Psoas muscle (tissue), 8 donors: Measurements from ENCODE around the gene NUDT19. TPM values are rescaled to one million over a fixed set of nuclear protein-coding genes. Genes with fewer than 3 reads are reported as not detected.

Source experiments
- ATAC-seq, 4 donors: fragments of 200-7000 bp; cut with Tn5 transposase; one replicate each; pipeline ENCODE4 v1.9.1; 2020; ENCODE audit warnings: moderate library complexity in 3 of 4, mild to moderate bottlenecking in 2 of 4
- DNase-seq, 2 donors: peaks; one replicate each; pipeline ENCODE4 v3.0.0-alpha.2; 2020
- H3K27ac ChIP-seq: fragments of 200-600 bp; one replicate; pipeline ENCODE4 v1.8.0; 2022
- H3K27me3 ChIP-seq, 3 donors: fragments of 200-600 bp in 1 of 3; one replicate each; pipeline versions ENCODE4 v1.6.1 to v1.8.0; 2013 to 2022; ENCODE audit warnings: low read length in 2 of 3, mild to moderate bottlenecking in 2 of 3, moderate library complexity in 1 of 3; ENCODE audit not compliant: insufficient read depth in 3 of 3
- H3K36me3 ChIP-seq, 2 donors: fragments of 200-600 bp in 1 of 2; one replicate each; pipeline versions ENCODE4 v1.6.1 to v1.8.0; 2013 to 2022; ENCODE audit warnings: low read depth in 1 of 2, mild to moderate bottlenecking in 1 of 2, moderate library complexity in 1 of 2; ENCODE audit not compliant: insufficient read depth in 1 of 2
- H3K4me1 ChIP-seq: fragments of 200-600 bp; one replicate; pipeline ENCODE4 v1.8.0; 2022
- H3K4me3 ChIP-seq: fragments of 200-600 bp; one replicate; pipeline ENCODE4 v1.8.0; 2022; ENCODE audit warnings: mild to moderate bottlenecking
- H3K9me3 ChIP-seq: fragments of 200-600 bp; one replicate; pipeline ENCODE4 v1.8.0; 2022
- WGBS, 3 donors: extraction: QIAGEN DNeasy Blood & Tissue Kit; methylation state at CpG; one replicate each; pipeline versions ENCODE4 v1.1.6 to v1.1.7; 2013; 5-methylcytosine and 5-hydroxymethylcytosine counted together
- intact Hi-C, 2 donors: fragments of 100-400 bp; cut with DNase I; formaldehyde crosslinking; loops; one replicate each; pipeline versions ENCODE4 v1.11.0 to v1.14.2; 2022
- long read RNA-seq, 2 donors: library from polyadenylated mRNA; unstranded; transcript quantifications; one replicate each; pipeline ENCODE4 v2.0.0, GENCODE V29; 2021
- polyA plus RNA-seq, 3 donors: library from polyadenylated mRNA; stranded (reverse); fragments of 200-250 nt; gene quantifications; one replicate each; pipeline ENCODE4 v1.2.3, GENCODE V29; 2013
- total RNA-seq, 4 donors: library from RNA; stranded (reverse); fragmentation: NEBNext Ultra II Directional in 2 of 4; extraction: Animal tissue kit (Norgen Biotek cat#: 25700) in 2 of 4; gene quantifications; one replicate each; pipeline versions ENCODE4 v1.2.1 to v1.2.4, GENCODE V29; 2021 to 2023
- TF ChIP-seq, protein P1 (sequence below): fragments of 200-600 bp; IDR thresholded peaks from one replicate; pipeline ENCODE4 v1.8.0; 2022; ENCODE audit warnings: antibody characterized with exemption
- donor health status: healthy with polysubstance abuse.
- donor health status: DM: no; HTN: no; CAD: no; lungs with moderate emphysema.
- donor health status: Bipolar disorder and iron deficiency.
- donor health status: healthy.
- donor health status: DM: yes; HTN: yes; CAD: no.
- donor health status: DM: no; HTN: no; CAD: no.
- donor health status: DM: no; HTN: no; CAD: no.
- donor health status: DM: yes; HTN: yes; CAD: no.

Gene NUDT19
- total RNA-seq (10 to 100 TPM; 17.0 to 18.6 (median 17.9) TPM), polyA plus RNA-seq (10 to 100 TPM; 10.7 to 27.5 (median 10.9) TPM)
- long read RNA-seq, donor 1, transcript NUDT19-201 (3 exons, 2,967 nt), result major isoform, 5 of 5 reads
- long read RNA-seq, donor 1, partial matches to known transcripts, result 0 of 5 reads
- long read RNA-seq, donor 1, other reads (novel, unspliced or antisense), result 0 of 5 reads
- long read RNA-seq, donor 2, transcript NUDT19-201 (3 exons, 2,967 nt), result major isoform, 8 of 9 reads
- long read RNA-seq, donor 2, partial matches to known transcripts, result 0 of 9 reads
- long read RNA-seq, donor 2, other reads (novel, unspliced or antisense), result 1 of 9 reads

GRCh38 chr19:32691291-32691951 is at the start of gene NUDT19:
Gene NUDT19 (plus strand): TSS chr19:32691821. CDS start chr19:32691961, 140 bp downstream.
- H3K27me3 ChIP-seq, result no peaks in the 10 kb centered on the region
- H3K4me3 ChIP-seq, result peak within 1 kb of the TSS; percentile 91
- 5 to 7% (median 5%) methylated on average over 30 to 32 of the region's 32 CpGs for WGBS, 3 donors
- TF ChIP-seq, protein P1, sequence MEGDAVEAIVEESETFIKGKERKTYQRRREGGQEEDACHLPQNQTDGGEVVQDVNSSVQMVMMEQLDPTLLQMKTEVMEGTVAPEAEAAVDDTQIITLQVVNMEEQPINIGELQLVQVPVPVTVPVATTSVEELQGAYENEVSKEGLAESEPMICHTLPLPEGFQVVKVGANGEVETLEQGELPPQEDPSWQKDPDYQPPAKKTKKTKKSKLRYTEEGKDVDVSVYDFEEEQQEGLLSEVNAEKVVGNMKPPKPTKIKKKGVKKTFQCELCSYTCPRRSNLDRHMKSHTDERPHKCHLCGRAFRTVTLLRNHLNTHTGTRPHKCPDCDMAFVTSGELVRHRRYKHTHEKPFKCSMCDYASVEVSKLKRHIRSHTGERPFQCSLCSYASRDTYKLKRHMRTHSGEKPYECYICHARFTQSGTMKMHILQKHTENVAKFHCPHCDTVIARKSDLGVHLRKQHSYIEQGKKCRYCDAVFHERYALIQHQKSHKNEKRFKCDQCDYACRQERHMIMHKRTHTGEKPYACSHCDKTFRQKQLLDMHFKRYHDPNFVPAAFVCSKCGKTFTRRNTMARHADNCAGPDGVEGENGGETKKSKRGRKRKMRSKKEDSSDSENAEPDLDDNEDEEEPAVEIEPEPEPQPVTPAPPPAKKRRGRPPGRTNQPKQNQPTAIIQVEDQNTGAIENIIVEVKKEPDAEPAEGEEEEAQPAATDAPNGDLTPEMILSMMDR, result no peak
- H3K9me3 ChIP-seq, result no peaks in the 10 kb centered on the region
- DNase-seq, result peak; percentile 86 to 93
- ATAC-seq, result peak; percentile 96
- intact Hi-C loops, result no loop called here
- H3K4me1 ChIP-seq, result peaks cover 50% of the 10 kb centered on the region
- peak within 1 kb of the TSS; percentile 92 for H3K27ac ChIP-seq
- H3K36me3 ChIP-seq, result peaks cover 0 to 2% of the 10 kb centered on the region in 2 donors

- TF ChIP-seq, protein P1, result no peak
- Histone ChIP-seq H3K4me1 (no peaks in the 10 kb centered on the region), H3K27me3 (no peaks in the 10 kb centered on the region), H3K27ac (no peak overlapping the region), H3K36me3 (peaks cover 0 to 95% of the 10 kb centered on the region in 2 donors), H3K9me3 (no peaks in the 10 kb centered on the region), H3K4me3 (no peak overlapping the region)
- 82 to 93% (median 85%) methylated on average over 12 of the region's 12 CpGs for WGBS, 3 donors
- ATAC-seq (no peak), DNase-seq (no peak)
- intact Hi-C loops, result no loop called here
Observed at GRCh38 chr19:32642771-32643170, 48.9 kb upstream of the NUDT19 start.

DNA sequence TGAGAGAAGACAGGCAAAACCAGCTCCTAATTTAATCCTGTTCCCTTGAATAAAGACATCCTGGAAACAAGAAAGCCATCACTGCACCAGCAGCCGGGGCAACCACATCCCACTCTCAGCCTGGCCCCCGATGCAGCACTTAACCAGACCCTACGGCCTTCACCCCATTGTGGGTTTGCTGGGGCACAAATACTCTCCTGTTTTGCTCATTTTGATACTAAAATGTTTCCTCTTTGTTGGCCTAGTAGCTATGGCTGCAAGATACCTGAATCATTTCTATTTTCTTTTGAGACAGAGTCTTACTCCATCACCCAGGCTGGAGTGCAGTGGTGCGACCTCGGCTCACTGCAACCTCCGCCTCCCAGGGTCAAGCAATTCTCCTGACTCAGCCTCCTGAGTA is 45.1 kb upstream of the NUDT19 start:
- Histone ChIP-seq H3K9me3 (no peaks in the 10 kb centered on the region), H3K27me3 (no peaks in the 10 kb centered on the region), H3K36me3 (peaks cover 0 to 77% of the 10 kb centered on the region in 2 donors), H3K4me1 (peaks cover 5% of the 10 kb centered on the region), H3K27ac (no peak overlapping the region), H3K4me3 (no peak overlapping the region)
- intact Hi-C loops, result loop anchor here in 1 of 2 donors (5.0 kb wide), 1 partner anchor 49 kb away; no protein-coding TSS in a partner anchor
- TF ChIP-seq, protein P1, result no peak
- DNase-seq (no peak), ATAC-seq (no peak)
- 96 to 98% (median 97%) methylated on average over 6 of the region's 6 CpGs for WGBS, 3 donors

- intact Hi-C loops, result loop anchor here in 1 of 2 donors (5.0 kb wide), 1 partner anchor 50 kb away; no protein-coding TSS in a partner anchor
- peaks cover 7% of the 10 kb centered on the region for H3K4me1 ChIP-seq
- peaks cover 0 to 69% of the 10 kb centered on the region in 2 donors for H3K36me3 ChIP-seq
- H3K27ac ChIP-seq, result no peak overlapping the region
- H3K4me3 ChIP-seq, result no peak overlapping the region
- H3K9me3 ChIP-seq, result no peaks in the 10 kb centered on the region
- no peak for ATAC-seq
- no peak for DNase-seq
- TF ChIP-seq, protein P1, result no peak
- 75 to 92% (median 84%) methylated on average over 8 of the region's 8 CpGs for WGBS, 3 donors
- H3K27me3 ChIP-seq, result no peaks in the 10 kb centered on the region
Observed at GRCh38 chr19:32647361-32647760, 44.3 kb upstream of the NUDT19 start.
